ENCODE measurements around the gene TBCCD1.
"Not testable (repeated sequence)": the region's sequence is repeated elsewhere in the genome, so short reads cannot be mapped to it uniquely, and the experiment has no call there.

Gene TBCCD1

GRCh38 chr3:186570941-186571643 lies 4.0 kb upstream of the TBCCD1 start:
- DNase-seq (ENCODE audit: insufficient read length) = no peak
- no peak for TF ChIP-seq POLR2A (IDR thresholded peaks at IDR 0.05; ENCODE audit: low read depth, low read length)
- no peak for TF ChIP-seq TAF1 (IDR thresholded peaks at IDR 0.05; ENCODE audit: borderline replicate concordance, low read depth, low read length)
- TF ChIP-seq POLR2AphosphoS5 (IDR thresholded peaks at IDR 0.05; ENCODE audit: low read depth, low read length) = no peak
- no peak for FAIRE-seq

- DNase-seq (ENCODE audit: insufficient read length) (peak; percentile 96), FAIRE-seq (peak; percentile 98)
- peak; percentile 97 for TF ChIP-seq POLR2AphosphoS5 (IDR thresholded peaks at IDR 0.05; ENCODE audit: low read depth, low read length)
- TF ChIP-seq TAF1 (IDR thresholded peaks at IDR 0.05; ENCODE audit: borderline replicate concordance, low read depth, low read length) = peak; percentile 100
- TF ChIP-seq POLR2A (IDR thresholded peaks at IDR 0.05; ENCODE audit: low read depth, low read length) = peak; percentile 96
Observed at GRCh38 chr3:186570096-186570940, 3.2 kb upstream of the TBCCD1 start, which contains the start of gene DNAJB11. TSS of gene DNAJB11 (plus strand) at chr3:186570720. CDS start at chr3:186570898, 178 bp downstream.

GRCh38 chr3:186569779-186570095 lies 2.6 kb upstream of the TBCCD1 start:
- FAIRE-seq (no peak), DNase-seq (ENCODE audit: insufficient read length) (no peak)
- TF ChIP-seq TAF1 (IDR thresholded peaks at IDR 0.05; ENCODE audit: borderline replicate concordance, low read depth, low read length) = no peak
- TF ChIP-seq POLR2A (IDR thresholded peaks at IDR 0.05; ENCODE audit: low read depth, low read length) = no peak
- TF ChIP-seq POLR2AphosphoS5 (IDR thresholded peaks at IDR 0.05; ENCODE audit: low read depth, low read length) = no peak

GRCh38 chr3:186569361-186569760 lies 2.2 kb upstream of the TBCCD1 start:
- FAIRE-seq; DNase-seq (ENCODE audit: insufficient read length): not testable (repeated sequence)

GRCh38 chr3:186566772-186567071 lies 417 bp downstream of the TBCCD1 start:
- DNase-seq (ENCODE audit: insufficient read length) (no peak), FAIRE-seq (no peak)
- TF ChIP-seq POLR2A (IDR thresholded peaks at IDR 0.05; ENCODE audit: low read depth, low read length) = no peak
- no peak for TF ChIP-seq POLR2AphosphoS5 (IDR thresholded peaks at IDR 0.05; ENCODE audit: low read depth, low read length)
- TF ChIP-seq TAF1 (IDR thresholded peaks at IDR 0.05; ENCODE audit: borderline replicate concordance, low read depth, low read length) = no peak

- TF ChIP-seq TAF1 (IDR thresholded peaks at IDR 0.05; ENCODE audit: borderline replicate concordance, low read depth, low read length) (no peak), POLR2A (IDR thresholded peaks at IDR 0.05; ENCODE audit: low read depth, low read length) (no peak), POLR2AphosphoS5 (IDR thresholded peaks at IDR 0.05; ENCODE audit: low read depth, low read length) (no peak)
- no peak for DNase-seq (ENCODE audit: insufficient read length)
- FAIRE-seq = no peak
Observed at GRCh38 chr3:186564586-186564985, 2.6 kb downstream of the TBCCD1 start.

- TF ChIP-seq TAF1 (IDR thresholded peaks at IDR 0.05; ENCODE audit: borderline replicate concordance, low read depth, low read length) (no peak), POLR2AphosphoS5 (IDR thresholded peaks at IDR 0.05; ENCODE audit: low read depth, low read length) (no peak), POLR2A (IDR thresholded peaks at IDR 0.05; ENCODE audit: low read depth, low read length) (no peak)
- no peak for FAIRE-seq
Observed at GRCh38 chr3:186552408-186553031, 14.6 kb downstream of the TBCCD1 start.

GRCh38 chr3:186551387-186551786 lies 15.8 kb downstream of the TBCCD1 start:
- no peak for DNase-seq (ENCODE audit: insufficient read length)
- no peak for FAIRE-seq
- TF ChIP-seq POLR2AphosphoS5 (IDR thresholded peaks at IDR 0.05; ENCODE audit: low read depth, low read length) = no peak
- no peak for TF ChIP-seq POLR2A (IDR thresholded peaks at IDR 0.05; ENCODE audit: low read depth, low read length)
- TF ChIP-seq TAF1 (IDR thresholded peaks at IDR 0.05; ENCODE audit: borderline replicate concordance, low read depth, low read length) = no peak

More at GRCh38 chr3:186552408-186553031, 14.6 kb downstream of the TBCCD1 start:
- no peak for DNase-seq (ENCODE audit: insufficient read length)

GRCh38 chr3:186549497-186549896 lies 17.6 kb downstream of the TBCCD1 start:
- TF ChIP-seq POLR2AphosphoS5 (IDR thresholded peaks at IDR 0.05; ENCODE audit: low read depth, low read length) = no peak
- TF ChIP-seq TAF1 (IDR thresholded peaks at IDR 0.05; ENCODE audit: borderline replicate concordance, low read depth, low read length) = no peak
- no peak for TF ChIP-seq POLR2A (IDR thresholded peaks at IDR 0.05; ENCODE audit: low read depth, low read length)
- FAIRE-seq (no peak), DNase-seq (ENCODE audit: insufficient read length) (no peak)

- no peak for TF ChIP-seq TAF1 (IDR thresholded peaks at IDR 0.05; ENCODE audit: borderline replicate concordance, low read depth, low read length)
- no peak for TF ChIP-seq POLR2A (IDR thresholded peaks at IDR 0.05; ENCODE audit: low read depth, low read length)
- no peak for TF ChIP-seq POLR2AphosphoS5 (IDR thresholded peaks at IDR 0.05; ENCODE audit: low read depth, low read length)
- DNase-seq (ENCODE audit: insufficient read length) = no peak
- no peak for FAIRE-seq
Observed at GRCh38 chr3:186544281-186544680, 22.9 kb downstream of the TBCCD1 start, which contains the start of gene CRYGS. TSS of gene CRYGS (minus strand) at chr3:186544380. CDS start at chr3:186544326, 54 bp downstream.

GRCh38 chr3:186540835-186541226 lies 26.3 kb downstream of the TBCCD1 start:
- FAIRE-seq (no peak), DNase-seq (ENCODE audit: insufficient read length) (no peak)
- no peak for TF ChIP-seq POLR2A (IDR thresholded peaks at IDR 0.05; ENCODE audit: low read depth, low read length)
- TF ChIP-seq TAF1 (IDR thresholded peaks at IDR 0.05; ENCODE audit: borderline replicate concordance, low read depth, low read length) = no peak
- TF ChIP-seq POLR2AphosphoS5 (IDR thresholded peaks at IDR 0.05; ENCODE audit: low read depth, low read length) = no peak

Measured in GM12892 (cell line).